A375 (cell line): Measurements from ENCODE around the gene FOLR2. TPM values are rescaled to one million over a fixed set of nuclear protein-coding genes. Genes with fewer than 3 reads are reported as not detected.

Experiments used
- total RNA-seq: library from RNA; depleted of rRNA; stranded (reverse); fragments of >200 nt; shearing (Covaris generic); gene quantifications from 2 replicates; pipeline ENCODE4 v1.2.3, GENCODE V29; 2014; rRNA removed

FOLR2 gene
- total RNA-seq, result not detected in 2 replicates

GRCh38 chr11:72216638-72217037, at the start of gene FOLR2:
TSS of gene FOLR2 (plus strand) at chr11:72216794. CDS start at chr11:72218585, 1,791 bp downstream.

DNA sequence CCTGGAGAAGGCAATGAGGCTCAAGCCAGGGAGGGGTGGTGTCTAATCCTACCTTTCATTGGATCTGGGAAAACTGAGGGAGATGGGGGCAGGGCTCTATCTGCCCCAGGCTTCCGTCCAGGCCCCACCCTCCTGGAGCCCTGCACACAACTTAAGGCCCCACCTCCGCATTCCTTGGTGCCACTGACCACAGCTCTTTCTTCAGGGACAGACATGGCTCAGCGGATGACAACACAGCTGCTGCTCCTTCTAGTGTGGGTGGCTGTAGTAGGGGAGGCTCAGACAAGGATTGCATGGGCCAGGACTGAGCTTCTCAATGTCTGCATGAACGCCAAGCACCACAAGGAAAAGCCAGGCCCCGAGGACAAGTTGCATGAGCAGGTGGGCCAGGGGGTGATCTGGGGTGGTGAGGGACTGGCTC, 24.6 kb upstream of the FOLR2 start, which contains the start of gene FOLR1:
TSS of gene FOLR1 (plus strand) at position 180 of the 421 bp plus-strand sequence. CDS start at position 214, 34 bp downstream.

GRCh38 chr11:72224564-72225410, 8.2 kb downstream of the FOLR2 start, which contains the start of gene INPPL1:
TSS of gene INPPL1 (plus strand) at chr11:72224767. CDS start at chr11:72224985, 218 bp downstream.

GRCh38 chr11:72244060-72244360, 27.4 kb downstream of the FOLR2 start, which contains the start of gene PHOX2A:
TSS of gene PHOX2A (minus strand) at chr11:72244176. CDS start at chr11:72244004, 172 bp downstream.

Other genes with a start within 250 kb of the FOLR2 start
- gene IL18BP, start 217.9 kb upstream of the FOLR2 start, total RNA-seq, result 1.8 and 2.4 TPM in 2 replicates
- 181 and 186 TPM in 2 replicates for gene NUMA1, start 136.3 kb upstream of the FOLR2 start, total RNA-seq
- 9.9 and 10.5 TPM in 2 replicates for gene LRRC51, start 135.9 kb upstream of the FOLR2 start, total RNA-seq
- gene LAMTOR1, start 113.5 kb upstream of the FOLR2 start, total RNA-seq, result 109 and 119 TPM in 2 replicates
- gene TOMT, start 110.9 kb upstream of the FOLR2 start, total RNA-seq, result not detected in 2 replicates
- 66.4 and 80.2 TPM in 2 replicates for gene ANAPC15, start 104.1 kb upstream of the FOLR2 start, total RNA-seq
- not detected in 2 replicates for gene FOLR3, start 81.1 kb upstream of the FOLR2 start, total RNA-seq
- 0.53 and 0.58 TPM in 2 replicates for gene FOLR1, start 24.7 kb upstream of the FOLR2 start, total RNA-seq
- 79.3 and 94.3 TPM in 2 replicates for gene INPPL1, start 8.0 kb downstream of the FOLR2 start, total RNA-seq
- not detected in 2 replicates for gene PHOX2A, start 27.4 kb downstream of the FOLR2 start, total RNA-seq
- 58.7 and 65.9 TPM in 2 replicates for gene CLPB, start 217.7 kb downstream of the FOLR2 start, total RNA-seq